Activated CD8-positive, alpha-beta memory T cell treated with anti-CD3 and anti-CD28 coated beads, Interleukin-2, amount 10 ng/mL, durations not matched to agents 7 days and 5 days (primary cell): ENCODE data around the gene MAST4. TPM values are rescaled to one million over a fixed set of nuclear protein-coding genes. Genes with fewer than 3 reads are reported as not detected.

Source experiments
- ATAC-seq: fragments of 150-1000 bp; cut with Tn5 transposase; one replicate; pipeline ENCODE4 v1.10.0; 2021; ENCODE audit warnings: moderate library complexity
- CTCF ChIA-PET: fragments of 350-600 bp; sonication (Branson Sonifier 250); formaldehyde crosslinking; loops from one replicate; lab custom pipeline; 2021; ENCODE audit warnings: antibody characterized with exemption; lab: Charles Lee
- DNase-seq: peaks from one replicate; pipeline ENCODE4 v3.0.0-alpha.2; 2020
- H3K27ac Mint-ChIP-seq: one replicate; pipeline ENCODE4 v1.8.0; 2021; ENCODE audit warnings: mild to moderate bottlenecking, mixed read lengths
- H3K27me3 Mint-ChIP-seq: one replicate; pipeline ENCODE4 v1.8.0; 2021; ENCODE audit warnings: mixed read lengths
- H3K36me3 Mint-ChIP-seq: one replicate; pipeline ENCODE4 v1.8.0; 2021; ENCODE audit warnings: mild to moderate bottlenecking, mixed read lengths
- H3K4me1 Mint-ChIP-seq: one replicate; pipeline ENCODE4 v1.8.0; 2021; ENCODE audit warnings: mixed read lengths
- H3K4me3 Mint-ChIP-seq: one replicate; pipeline ENCODE4 v1.8.0; 2021; ENCODE audit warnings: mild to moderate bottlenecking, moderate library complexity, mixed read lengths
- H3K9me3 Mint-ChIP-seq: one replicate; pipeline ENCODE4 v1.8.0; 2022; ENCODE audit warnings: low read depth, mixed read lengths
- total RNA-seq, 2 experiments: library from RNA; stranded (reverse); gene quantifications; one replicate each; pipeline ENCODE4 v1.2.3, GENCODE V29; 2021

The MAST4 gene
- total RNA-seq, 2 experiments from 2014 or later = 21.6 to 25.2 TPM

DNA sequence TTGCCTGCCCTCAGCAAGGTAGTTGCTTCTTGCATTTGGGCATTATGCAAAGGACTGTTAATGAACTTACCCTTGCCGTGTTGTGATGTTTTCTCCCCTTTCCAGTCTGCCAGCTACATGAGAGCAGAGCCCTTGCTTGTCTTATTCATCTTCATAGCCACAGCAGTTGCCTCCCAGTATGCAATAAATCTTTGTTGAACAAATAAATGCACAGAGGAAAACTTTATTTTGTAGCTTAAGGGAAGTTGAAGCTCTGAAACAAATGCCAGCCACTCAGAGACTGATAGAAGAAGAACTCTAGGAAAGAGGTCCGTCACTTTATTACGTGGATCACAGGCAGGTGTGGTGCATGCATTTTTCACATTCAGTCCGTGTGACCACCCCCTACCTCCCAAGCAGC is 19.7 kb downstream of the MAST4 start:
- ATAC-seq (no peak), DNase-seq (no peak)
- Mint-ChIP-seq H3K9me3 (no peaks in the 10 kb centered on the region), H3K4me1 (peaks cover 32% of the 10 kb centered on the region), H3K4me3 (no peak overlapping the region), H3K27me3 (peaks cover 45% of the 10 kb centered on the region), H3K27ac (no peak overlapping the region), H3K36me3 (peaks cover 2% of the 10 kb centered on the region)
- CTCF ChIA-PET = no interaction called here

DNA sequence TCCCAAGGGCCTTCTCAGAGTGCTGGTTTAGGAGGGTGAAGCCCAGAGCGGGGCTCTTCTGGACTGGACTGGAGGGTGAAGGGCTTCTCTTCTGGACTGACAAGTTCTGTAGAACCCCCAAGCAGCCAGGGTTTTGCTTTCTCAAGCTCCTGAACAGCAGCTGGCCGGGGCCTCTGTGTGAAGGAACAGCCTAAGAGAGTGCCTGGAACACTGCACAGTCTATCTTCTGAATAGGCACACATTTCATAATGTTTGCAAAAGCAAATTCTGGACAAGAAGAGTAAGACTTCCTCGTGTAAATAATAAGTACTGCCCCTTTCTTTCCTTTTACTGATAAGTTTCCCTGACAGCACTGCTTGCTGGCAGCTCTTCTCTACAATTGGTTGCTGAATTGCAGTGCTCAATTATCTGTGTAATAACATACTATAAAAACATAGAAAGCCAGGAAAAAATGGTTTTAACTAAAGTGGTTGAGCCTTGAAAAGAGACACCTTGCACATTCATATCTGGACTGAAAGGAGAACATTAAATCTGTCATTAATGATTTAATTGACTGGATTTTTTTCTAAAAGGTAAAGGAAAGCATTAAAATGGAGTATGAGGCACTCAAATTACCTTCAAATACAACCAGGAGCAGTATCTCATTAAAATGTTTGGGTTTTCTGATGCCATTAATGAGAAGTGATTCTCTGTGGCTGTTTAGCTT is 20.5 kb downstream of the MAST4 start:
- Mint-ChIP-seq H3K36me3 (peaks cover 2% of the 10 kb centered on the region), H3K9me3 (no peaks in the 10 kb centered on the region), H3K4me1 (peaks cover 38% of the 10 kb centered on the region), H3K27ac (peak overlapping the region; percentile 72), H3K27me3 (peaks cover 45% of the 10 kb centered on the region), H3K4me3 (no peak overlapping the region)
- CTCF ChIA-PET = interaction anchor here (1.1 to 1.3 kb wide), 2 partner anchors 20 to 309 kb away, joined by 3 read pairs; no protein-coding TSS in a partner anchor
- DNase-seq = no peak
- ATAC-seq = no peak

DNA sequence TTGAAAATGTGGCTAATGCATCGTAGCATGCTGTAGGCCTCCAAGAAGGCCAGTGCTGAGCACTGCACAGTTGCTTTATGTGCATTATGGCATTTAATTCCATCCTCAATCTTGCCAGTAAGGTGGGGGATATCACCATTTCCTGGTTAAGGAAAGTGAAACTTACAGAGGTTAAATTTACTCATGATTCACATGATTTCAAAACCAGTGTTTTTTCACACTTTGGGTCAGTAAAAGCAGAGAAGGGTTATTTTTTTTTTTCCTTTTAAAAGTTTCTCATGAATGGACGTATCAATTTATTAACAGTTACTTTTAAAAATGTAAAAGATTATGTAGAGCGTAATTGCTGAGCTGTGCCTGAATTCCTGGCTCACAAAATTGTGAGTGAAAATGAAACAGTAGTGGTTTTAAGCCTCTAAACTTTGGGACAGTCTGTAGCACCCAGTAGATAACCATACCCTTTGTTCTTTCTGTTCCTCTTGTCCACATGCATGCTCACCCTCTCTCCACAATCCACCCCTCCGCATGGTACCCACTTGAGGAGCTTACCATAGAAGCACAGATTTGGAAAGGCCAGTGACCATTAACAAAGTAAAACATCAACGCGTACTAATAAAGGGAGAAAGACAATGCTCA is 21.2 kb downstream of the MAST4 start:
- peaks cover 38% of the 10 kb centered on the region for H3K4me1 Mint-ChIP-seq
- DNase-seq = no peak
- H3K9me3 Mint-ChIP-seq = peaks cover 2% of the 10 kb centered on the region
- H3K36me3 Mint-ChIP-seq = peaks cover 6% of the 10 kb centered on the region
- peaks cover 45% of the 10 kb centered on the region for H3K27me3 Mint-ChIP-seq
- CTCF ChIA-PET = interaction anchor here (1.0 to 1.3 kb wide), 3 partner anchors 21 to 311 kb away, joined by 3 read pairs; no protein-coding TSS in a partner anchor
- H3K27ac Mint-ChIP-seq = peak overlapping the region; percentile 72
- ATAC-seq = peak; percentile 76
- no peak overlapping the region for H3K4me3 Mint-ChIP-seq

GRCh38 chr5:66617991-66618768 is 22.0 kb downstream of the MAST4 start:
- Mint-ChIP-seq H3K36me3 (peaks cover 6% of the 10 kb centered on the region), H3K27me3 (peaks cover 42% of the 10 kb centered on the region), H3K9me3 (peaks cover 2% of the 10 kb centered on the region), H3K4me3 (no peak overlapping the region), H3K27ac (no peak overlapping the region), H3K4me1 (peaks cover 38% of the 10 kb centered on the region)
- DNase-seq (no peak), ATAC-seq (no peak)
- CTCF ChIA-PET = interaction anchor here (1.0 to 1.3 kb wide), 2 partner anchors 310 to 312 kb away, joined by 3 read pairs; no protein-coding TSS in a partner anchor

- CTCF ChIA-PET = interaction anchor here (1.2 kb wide), 1 partner anchor 30 kb away, joined by 3 read pairs; no protein-coding TSS in a partner anchor
- no peak for DNase-seq
- Mint-ChIP-seq H3K27ac (peak overlapping the region; percentile 67), H3K36me3 (peaks cover 7% of the 10 kb centered on the region), H3K9me3 (peaks cover 6% of the 10 kb centered on the region), H3K27me3 (peaks cover 44% of the 10 kb centered on the region), H3K4me1 (peaks cover 38% of the 10 kb centered on the region), H3K4me3 (no peak overlapping the region)
- ATAC-seq = no peak
These were observed 24.5 kb downstream of the MAST4 start for GRCh38 chr5:66620711-66621110.

DNA sequence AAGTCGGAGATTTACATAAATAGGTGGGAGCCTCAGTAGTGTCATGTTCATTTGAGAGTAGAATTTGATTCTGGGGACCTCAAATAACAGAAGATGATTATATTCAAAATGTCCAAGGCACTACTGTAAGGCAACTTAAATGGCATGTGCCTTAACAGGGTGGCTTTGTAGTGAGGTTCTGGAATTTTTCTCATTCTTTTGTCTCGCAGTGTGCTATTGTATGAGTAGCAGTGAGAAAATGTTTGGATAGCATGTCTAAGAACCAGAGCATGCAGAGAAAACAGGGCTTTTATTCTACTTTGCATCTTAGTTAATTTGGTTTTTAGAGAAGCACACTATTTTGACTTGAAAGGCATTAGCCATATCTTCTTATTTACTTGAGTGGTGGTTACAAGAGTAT is 25.0 kb downstream of the MAST4 start:
- DNase-seq (no peak), ATAC-seq (no peak)
- peaks cover 38% of the 10 kb centered on the region for H3K4me1 Mint-ChIP-seq
- no peak overlapping the region for H3K4me3 Mint-ChIP-seq
- peaks cover 44% of the 10 kb centered on the region for H3K27me3 Mint-ChIP-seq
- peaks cover 6% of the 10 kb centered on the region for H3K9me3 Mint-ChIP-seq
- no peak overlapping the region for H3K27ac Mint-ChIP-seq
- peaks cover 6% of the 10 kb centered on the region for H3K36me3 Mint-ChIP-seq
- CTCF ChIA-PET = no interaction called here

DNA sequence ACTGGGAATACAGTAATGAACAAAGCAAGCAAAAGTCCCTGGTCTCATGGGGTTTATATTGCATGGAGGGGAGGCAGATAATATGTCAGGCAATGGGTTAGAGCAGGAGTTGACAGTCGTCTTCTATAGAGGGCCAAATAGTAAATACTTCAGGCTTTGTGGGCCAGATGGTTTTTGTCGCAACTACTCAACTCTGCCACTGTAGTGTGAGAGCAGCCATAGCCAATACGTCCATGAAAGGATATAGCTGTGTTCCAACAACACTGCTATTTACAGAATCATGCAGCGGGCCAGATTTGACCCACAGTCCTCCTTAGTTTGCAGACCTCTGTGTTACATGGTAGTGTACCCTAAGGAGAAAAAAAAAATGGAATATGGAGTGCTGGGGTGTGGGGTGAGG is 25.5 kb downstream of the MAST4 start:
- Mint-ChIP-seq H3K27me3 (peaks cover 46% of the 10 kb centered on the region), H3K27ac (no peak overlapping the region), H3K9me3 (peaks cover 6% of the 10 kb centered on the region), H3K4me3 (no peak overlapping the region), H3K36me3 (peaks cover 6% of the 10 kb centered on the region), H3K4me1 (peaks cover 35% of the 10 kb centered on the region)
- no peak for DNase-seq
- CTCF ChIA-PET = no interaction called here
- ATAC-seq = no peak

GRCh38 chr5:66628561-66628960 is 32.4 kb downstream of the MAST4 start:
- H3K36me3 Mint-ChIP-seq = peaks cover under 1% of the 10 kb centered on the region
- H3K4me3 Mint-ChIP-seq = no peak overlapping the region
- peaks cover 46% of the 10 kb centered on the region for H3K27me3 Mint-ChIP-seq
- CTCF ChIA-PET = no interaction called here
- DNase-seq (no peak), ATAC-seq (no peak)
- no peaks in the 10 kb centered on the region for H3K4me1 Mint-ChIP-seq
- peaks cover 3% of the 10 kb centered on the region for H3K9me3 Mint-ChIP-seq
- no peak overlapping the region for H3K27ac Mint-ChIP-seq

- CTCF ChIA-PET = no interaction called here
These were observed 33.3 kb downstream of the MAST4 start for GRCh38 chr5:66629446-66629845.

DNA sequence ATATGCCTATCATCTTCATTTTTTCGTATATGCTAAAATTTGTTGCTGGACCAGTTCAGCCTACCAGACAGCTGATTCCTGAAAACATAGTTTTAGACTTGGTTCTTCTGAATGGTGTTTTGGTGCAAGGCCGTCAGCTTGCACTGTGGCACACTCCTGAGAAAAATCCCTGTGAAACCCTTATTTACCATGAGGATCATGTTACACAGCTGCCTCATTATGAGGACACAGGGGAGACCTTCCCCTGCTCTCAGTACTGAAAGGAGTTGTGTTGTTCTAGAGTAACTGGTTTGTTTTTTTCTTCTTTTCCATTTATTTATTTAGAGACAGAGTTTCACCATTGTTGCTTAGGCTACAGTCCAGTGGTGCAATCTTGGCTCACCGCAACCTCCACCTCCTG is 37.6 kb downstream of the MAST4 start:
- H3K27me3 Mint-ChIP-seq = peaks cover 24% of the 10 kb centered on the region
- H3K9me3 Mint-ChIP-seq = no peaks in the 10 kb centered on the region
- H3K36me3 Mint-ChIP-seq = no peaks in the 10 kb centered on the region
- no peaks in the 10 kb centered on the region for H3K4me1 Mint-ChIP-seq
- CTCF ChIA-PET = no interaction called here
- no peak overlapping the region for H3K4me3 Mint-ChIP-seq
- no peak for ATAC-seq
- H3K27ac Mint-ChIP-seq = no peak overlapping the region
- no peak for DNase-seq

More at GRCh38 chr5:66629446-66629845, 33.3 kb downstream of the MAST4 start:
- DNase-seq (no peak), ATAC-seq (no peak)
- H3K9me3 Mint-ChIP-seq = no peaks in the 10 kb centered on the region
- no peak overlapping the region for H3K27ac Mint-ChIP-seq
- peaks cover 42% of the 10 kb centered on the region for H3K27me3 Mint-ChIP-seq
- H3K4me1 Mint-ChIP-seq = no peaks in the 10 kb centered on the region
- H3K4me3 Mint-ChIP-seq = no peak overlapping the region
- no peaks in the 10 kb centered on the region for H3K36me3 Mint-ChIP-seq

DNA sequence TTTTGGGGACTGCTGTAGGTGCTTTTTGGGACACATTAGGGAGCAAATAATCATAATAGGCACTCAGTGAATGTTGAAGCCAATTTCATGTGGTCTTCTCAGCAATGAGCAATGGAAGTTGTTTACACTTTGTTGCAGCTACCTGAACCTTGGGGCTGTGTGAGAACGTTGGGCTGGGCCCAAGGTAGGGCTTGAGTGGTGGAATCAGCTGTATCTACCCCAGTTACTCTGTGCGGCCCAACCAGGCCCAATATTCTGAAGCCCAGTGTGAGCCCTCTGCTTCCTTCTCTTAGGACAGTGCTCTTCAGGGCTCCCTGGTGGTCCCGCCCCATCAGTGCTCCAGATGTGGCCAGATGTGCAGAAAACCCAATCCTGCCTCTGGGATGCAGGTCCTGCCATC is 38.4 kb downstream of the MAST4 start:
- no peak for ATAC-seq
- Mint-ChIP-seq H3K27ac (no peak overlapping the region), H3K36me3 (no peaks in the 10 kb centered on the region), H3K9me3 (no peaks in the 10 kb centered on the region), H3K27me3 (peaks cover 23% of the 10 kb centered on the region), H3K4me1 (no peaks in the 10 kb centered on the region), H3K4me3 (no peak overlapping the region)
- CTCF ChIA-PET = no interaction called here
- DNase-seq = no peak

GRCh38 chr5:66637994-66638393 is 41.8 kb downstream of the MAST4 start:
- Mint-ChIP-seq H3K36me3 (no peaks in the 10 kb centered on the region), H3K27ac (no peak overlapping the region), H3K27me3 (peaks cover 18% of the 10 kb centered on the region), H3K4me1 (no peaks in the 10 kb centered on the region), H3K4me3 (no peak overlapping the region), H3K9me3 (no peaks in the 10 kb centered on the region)
- CTCF ChIA-PET = no interaction called here
- ATAC-seq (no peak), DNase-seq (no peak)

DNA sequence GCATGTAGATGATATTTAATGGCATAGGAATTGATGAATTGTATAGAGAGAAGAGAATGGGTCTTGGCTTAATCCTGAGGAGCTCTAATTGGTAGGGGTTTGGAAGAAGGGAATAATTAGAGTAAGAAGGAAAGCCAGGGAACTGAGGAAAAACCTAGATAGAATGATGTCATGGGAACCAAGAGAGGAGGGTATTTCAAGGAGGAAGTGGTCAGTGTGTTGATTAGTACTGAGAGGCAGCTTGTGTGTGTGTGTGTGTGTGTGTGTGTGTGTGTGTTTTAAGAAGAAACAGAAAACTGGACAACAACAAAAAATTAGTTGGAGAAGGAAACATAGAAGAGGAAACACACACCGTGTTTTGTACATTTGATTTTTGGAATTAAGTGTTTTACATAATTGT is 42.8 kb downstream of the MAST4 start:
- CTCF ChIA-PET = no interaction called here
- Mint-ChIP-seq H3K27me3 (peaks cover 25% of the 10 kb centered on the region), H3K27ac (no peak overlapping the region), H3K36me3 (no peaks in the 10 kb centered on the region), H3K4me3 (no peak overlapping the region), H3K9me3 (no peaks in the 10 kb centered on the region), H3K4me1 (no peaks in the 10 kb centered on the region)
- DNase-seq (no peak), ATAC-seq (no peak)
